Ovary (tissue), 3 donors: ENCODE data around the gene CGGBP1.

Experiments used
- EP300 ChIP-seq: sonication (generic); formaldehyde crosslinking; IDR thresholded peaks from one replicate; pipeline ENCODE4 v1.6.1; 2017; ENCODE audit warnings: antibody characterized with exemption
- POLR2A ChIP-seq: fragments of 450-650 bp; IDR thresholded peaks from one replicate; pipeline ENCODE4 v1.6.1; 2017; ENCODE audit warnings: antibody characterized with exemption, mild to moderate bottlenecking, moderate library complexity
- TF ChIP-seq, protein P1 (sequence below), 3 donors: fragments of 450-650 bp in 2 of 3; fragments of 200-600 bp in 1 of 3; IDR thresholded peaks; one replicate each; pipeline versions ENCODE4 v1.5.1 to v1.8.0; 2016 to 2022; ENCODE audit warnings: antibody characterized with exemption in 3 of 3, mild to moderate bottlenecking in 1 of 3
- donor health status: DM: no; HTN: no; CAD: no.

DNA sequence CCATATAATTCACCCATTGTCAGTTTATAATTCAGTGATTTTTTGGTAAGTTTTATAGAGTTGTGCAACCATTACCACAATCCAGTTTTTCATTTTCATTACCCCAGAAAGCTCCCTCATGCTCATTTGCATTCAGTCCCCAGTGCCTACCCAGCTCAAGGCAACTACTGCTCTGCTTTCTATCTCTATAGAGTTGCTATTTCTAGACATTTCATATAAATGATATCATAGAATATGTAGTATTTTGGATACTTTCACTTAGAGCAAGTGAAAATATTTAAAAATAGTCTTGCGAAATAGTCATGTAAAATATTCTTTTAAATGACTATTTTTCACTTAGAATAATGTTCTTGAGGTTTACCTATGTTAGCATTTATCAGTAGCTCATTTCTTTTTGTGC lies 42.3 kb upstream of the CGGBP1 start:
- TF ChIP-seq, protein P1, sequence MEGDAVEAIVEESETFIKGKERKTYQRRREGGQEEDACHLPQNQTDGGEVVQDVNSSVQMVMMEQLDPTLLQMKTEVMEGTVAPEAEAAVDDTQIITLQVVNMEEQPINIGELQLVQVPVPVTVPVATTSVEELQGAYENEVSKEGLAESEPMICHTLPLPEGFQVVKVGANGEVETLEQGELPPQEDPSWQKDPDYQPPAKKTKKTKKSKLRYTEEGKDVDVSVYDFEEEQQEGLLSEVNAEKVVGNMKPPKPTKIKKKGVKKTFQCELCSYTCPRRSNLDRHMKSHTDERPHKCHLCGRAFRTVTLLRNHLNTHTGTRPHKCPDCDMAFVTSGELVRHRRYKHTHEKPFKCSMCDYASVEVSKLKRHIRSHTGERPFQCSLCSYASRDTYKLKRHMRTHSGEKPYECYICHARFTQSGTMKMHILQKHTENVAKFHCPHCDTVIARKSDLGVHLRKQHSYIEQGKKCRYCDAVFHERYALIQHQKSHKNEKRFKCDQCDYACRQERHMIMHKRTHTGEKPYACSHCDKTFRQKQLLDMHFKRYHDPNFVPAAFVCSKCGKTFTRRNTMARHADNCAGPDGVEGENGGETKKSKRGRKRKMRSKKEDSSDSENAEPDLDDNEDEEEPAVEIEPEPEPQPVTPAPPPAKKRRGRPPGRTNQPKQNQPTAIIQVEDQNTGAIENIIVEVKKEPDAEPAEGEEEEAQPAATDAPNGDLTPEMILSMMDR (IDR thresholded peaks at IDR 0.05) = no peak
- TF ChIP-seq POLR2A = no peak
- no peak for TF ChIP-seq EP300
